ENCODE results near the gene ADNP.
A peak's percentile ranks its signal among the peaks of the same experiment; 100 is the strongest.

Gene ADNP

DNA sequence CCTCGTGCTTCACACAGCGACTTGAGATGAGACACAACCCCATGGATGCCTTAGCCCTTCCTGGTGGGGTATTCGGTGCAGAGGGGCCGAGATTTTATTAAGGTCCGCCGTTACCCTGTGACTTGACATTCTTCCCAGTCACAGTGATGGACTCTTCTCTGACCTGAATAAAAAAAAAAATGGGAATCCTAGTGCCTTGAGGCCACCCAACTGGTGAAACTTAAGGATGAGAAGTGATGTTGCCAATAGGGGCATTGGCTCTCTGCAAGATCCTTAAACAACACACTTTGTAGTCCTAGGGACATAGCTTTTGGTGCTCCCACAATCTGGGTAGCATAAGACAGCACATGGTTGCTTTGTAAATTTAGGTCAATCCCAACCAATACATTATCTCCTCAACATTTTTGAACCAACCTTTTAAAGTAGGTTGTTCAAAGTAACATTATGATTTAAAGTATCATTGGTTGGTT is 814 bp upstream of the ADNP start:
- DNase-seq, result no peak

GRCh38 chr20:50930976-50931305 is 296 bp downstream of the ADNP start:
- DNase-seq, result no peak

- DNase-seq, result no peak
These were observed 880 bp downstream of the ADNP start for GRCh38 chr20:50930139-50930975.

DNA sequence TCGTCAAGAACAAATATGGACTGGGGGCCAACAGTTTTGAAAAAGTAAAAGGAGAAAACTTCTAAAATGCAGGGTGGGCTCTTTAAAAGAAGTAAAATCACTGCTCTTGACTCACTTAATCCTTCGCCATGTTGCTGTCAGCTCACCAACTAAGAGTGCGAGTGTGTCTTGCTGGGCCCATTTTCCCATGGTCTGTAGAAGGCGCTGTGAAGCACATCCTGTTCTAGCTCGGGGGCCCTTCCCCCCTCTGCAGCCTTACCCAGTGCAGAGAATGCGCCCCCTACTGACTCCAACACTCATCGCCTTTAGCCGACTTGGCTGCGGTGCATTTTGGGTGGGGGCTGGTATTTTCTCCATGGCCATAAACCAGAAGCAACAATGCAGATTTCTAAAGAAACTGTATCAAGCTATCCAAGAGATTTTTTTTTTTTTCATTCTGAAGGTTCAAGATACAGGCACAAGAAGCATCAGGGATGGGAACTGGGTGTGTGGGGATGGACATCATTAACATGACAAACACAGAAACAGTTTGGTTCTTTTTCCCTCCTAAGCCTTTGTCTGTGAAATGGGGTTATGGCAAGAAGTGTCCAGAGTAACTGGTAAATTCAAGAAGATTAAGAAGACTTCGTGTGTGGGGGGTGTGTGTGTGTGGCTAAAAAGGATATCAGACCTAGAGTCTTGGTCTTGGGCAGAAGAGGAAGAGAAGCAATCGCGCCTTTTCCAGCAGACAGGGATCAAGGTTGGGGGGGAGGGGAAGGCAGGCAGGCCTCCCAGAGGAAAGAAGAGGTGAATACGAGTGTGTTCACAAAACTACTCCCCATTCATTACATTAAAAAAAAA is 1.7 kb downstream of the ADNP start:
- DNase-seq, result peak; percentile 84

- no peak for DNase-seq
These were observed 2.8 kb downstream of the ADNP start for GRCh38 chr20:50928469-50928868.

- no peak for DNase-seq
These were observed 4.7 kb downstream of the ADNP start for GRCh38 chr20:50926530-50926929.

GRCh38 chr20:50924261-50924920 is 6.8 kb downstream of the ADNP start:
- no peak for DNase-seq

GRCh38 chr20:50921803-50922501 is 9.3 kb downstream of the ADNP start:
- DNase-seq, result no peak

GRCh38 chr20:50920997-50921396 is 10.2 kb downstream of the ADNP start:
- DNase-seq, result no peak

DNA sequence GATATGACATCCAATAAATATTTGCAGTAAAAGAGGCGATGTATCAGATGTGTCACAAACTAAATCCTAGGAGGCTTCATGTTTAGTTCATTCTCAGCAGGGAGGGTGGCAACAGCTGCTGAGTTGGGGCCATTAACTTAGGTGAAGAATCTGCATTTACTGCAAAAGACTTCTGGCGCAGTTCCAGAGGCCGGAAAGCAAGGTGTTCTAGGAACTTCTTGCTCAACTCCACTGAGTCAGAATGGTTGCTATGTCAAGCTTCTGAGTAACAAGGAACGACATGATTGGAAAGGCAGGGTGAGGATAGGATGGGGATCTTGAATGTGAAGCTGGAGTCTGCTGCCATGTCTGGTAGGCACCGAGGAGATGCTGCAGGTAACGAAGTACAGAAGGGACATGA is 11.7 kb downstream of the ADNP start:
- no peak for DNase-seq

DNA sequence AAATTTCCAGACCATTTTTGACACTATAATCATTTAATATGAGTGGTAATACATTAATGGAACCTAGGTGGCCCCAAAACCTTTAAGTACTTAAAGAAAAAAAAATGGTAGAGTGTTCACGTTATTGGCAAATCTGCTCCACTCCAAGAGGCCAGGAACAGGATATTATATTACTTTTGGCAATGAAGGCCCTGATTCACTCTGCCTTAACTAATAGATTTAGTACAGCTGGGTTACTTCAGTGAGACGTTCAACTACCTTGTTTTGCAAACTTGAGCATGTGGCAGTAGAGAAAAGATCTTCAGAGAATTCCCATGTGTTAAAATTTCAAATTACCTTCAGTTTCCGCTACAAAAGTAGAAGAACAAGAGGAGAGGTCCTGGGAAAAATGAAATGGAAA is 12.8 kb downstream of the ADNP start:
- DNase-seq, result no peak

- DNase-seq, result no peak
These were observed 14.3 kb downstream of the ADNP start for GRCh38 chr20:50916934-50917333.

DNA sequence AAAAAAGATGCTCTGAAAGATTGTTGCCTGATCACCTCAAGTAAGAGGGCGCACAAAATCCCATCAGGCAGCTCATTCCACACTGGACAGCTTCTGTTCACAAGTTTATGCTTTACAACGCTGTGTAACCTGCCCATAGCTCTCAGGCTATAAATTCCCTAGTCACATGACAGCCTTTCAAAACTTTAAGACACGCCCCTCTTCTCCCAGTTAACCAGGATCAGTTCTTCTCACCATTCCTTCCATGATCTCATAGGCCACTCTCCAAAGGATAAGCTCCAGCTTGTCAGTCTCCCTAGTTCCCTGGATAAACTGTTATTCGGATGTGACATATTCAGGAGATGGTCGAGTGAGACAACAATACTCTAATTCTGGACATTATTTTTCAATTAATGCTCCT is 15.0 kb downstream of the ADNP start:
- DNase-seq, result no peak

GRCh38 chr20:50915424-50915823 is 15.8 kb downstream of the ADNP start:
- DNase-seq, result no peak

DNA sequence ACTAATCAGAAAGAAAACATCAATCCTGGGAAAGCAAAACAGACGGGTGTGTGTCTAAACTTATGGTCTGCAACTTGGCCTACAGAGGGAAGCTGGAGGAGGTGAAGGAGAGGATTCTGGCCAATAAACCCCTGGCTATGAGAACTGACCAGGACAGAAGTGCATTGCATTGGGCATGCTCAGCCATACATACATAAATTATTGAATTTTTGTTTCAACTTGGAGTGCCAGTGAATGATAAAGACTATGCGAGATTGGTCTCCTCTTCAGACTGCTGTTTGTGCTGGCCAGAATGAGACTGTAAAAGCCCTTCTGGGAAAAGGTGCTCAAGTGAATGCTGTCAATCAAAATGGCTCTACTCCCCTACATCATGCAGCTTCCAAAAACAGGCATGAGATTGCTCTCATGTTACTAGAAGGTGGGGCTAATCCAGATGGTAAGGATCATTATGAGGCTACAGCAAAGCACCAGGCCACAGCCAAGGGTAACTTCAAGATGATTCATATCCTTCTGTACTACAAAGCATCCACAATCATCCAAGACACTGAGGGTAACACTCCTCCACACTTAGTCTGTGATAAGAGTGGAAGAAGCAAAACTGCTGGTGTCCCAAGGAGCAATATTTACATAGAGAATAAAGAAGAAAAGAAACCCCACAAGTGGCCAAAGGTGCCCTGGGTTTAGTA is 17.4 kb downstream of the ADNP start:
- no peak for DNase-seq

DNA sequence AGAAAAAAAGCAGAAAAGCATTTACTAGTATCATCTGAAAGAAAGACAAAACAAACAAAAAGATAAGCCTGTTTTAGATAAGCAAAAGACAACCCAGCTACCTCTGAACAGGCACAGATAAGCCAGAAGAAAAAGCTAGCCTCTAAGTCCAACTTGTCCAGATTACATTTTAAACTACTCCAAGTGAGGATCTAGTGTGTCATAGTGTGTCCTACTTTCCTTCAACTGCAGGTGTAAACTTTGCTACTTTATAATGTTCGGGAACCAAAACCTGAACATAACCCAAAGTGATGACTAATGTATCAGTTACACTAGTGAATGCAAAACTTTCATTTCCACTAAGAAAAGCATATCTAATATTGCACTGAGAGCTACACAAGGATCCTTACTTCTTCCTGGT is 19.5 kb downstream of the ADNP start:
- no peak for DNase-seq

DNA sequence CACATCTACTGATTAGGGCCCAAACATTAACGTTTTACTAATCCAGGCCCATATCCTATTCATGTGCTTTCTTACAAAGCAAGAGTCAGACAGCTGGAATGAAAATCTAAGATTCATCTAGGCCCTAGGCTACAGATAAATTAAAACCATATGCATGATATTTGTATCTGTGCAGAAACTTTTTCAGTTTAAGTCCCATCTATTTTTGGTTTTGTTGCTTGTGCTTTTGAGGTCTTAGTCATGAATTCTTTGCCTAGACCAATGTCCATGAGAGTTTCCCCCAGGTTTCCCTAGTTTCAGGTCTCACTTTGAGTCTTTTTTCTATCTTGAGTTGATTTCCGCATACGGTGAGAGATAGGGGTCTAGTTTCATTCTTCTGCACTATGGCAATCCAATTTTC is 20.2 kb downstream of the ADNP start:
- no peak for DNase-seq

DNA sequence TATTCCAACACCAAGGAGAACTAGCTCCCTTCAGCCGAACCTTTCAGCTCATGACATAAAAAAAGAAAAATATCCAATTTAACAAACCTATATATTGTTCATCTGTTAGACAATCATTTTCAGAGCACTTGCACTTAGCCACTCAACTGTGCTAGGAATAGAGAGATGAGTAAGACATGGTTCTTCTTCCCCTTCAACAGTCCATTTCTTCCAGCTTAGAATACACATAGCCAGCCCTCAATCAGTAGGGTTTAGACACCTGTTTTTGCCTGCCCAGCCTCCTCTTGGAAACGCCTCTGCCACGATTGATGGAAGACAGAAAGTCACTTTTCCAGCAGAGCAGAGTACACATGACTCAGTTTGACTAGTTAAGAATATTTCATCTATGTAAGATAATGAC is 21.8 kb downstream of the ADNP start:
- DNase-seq, result no peak

DNA sequence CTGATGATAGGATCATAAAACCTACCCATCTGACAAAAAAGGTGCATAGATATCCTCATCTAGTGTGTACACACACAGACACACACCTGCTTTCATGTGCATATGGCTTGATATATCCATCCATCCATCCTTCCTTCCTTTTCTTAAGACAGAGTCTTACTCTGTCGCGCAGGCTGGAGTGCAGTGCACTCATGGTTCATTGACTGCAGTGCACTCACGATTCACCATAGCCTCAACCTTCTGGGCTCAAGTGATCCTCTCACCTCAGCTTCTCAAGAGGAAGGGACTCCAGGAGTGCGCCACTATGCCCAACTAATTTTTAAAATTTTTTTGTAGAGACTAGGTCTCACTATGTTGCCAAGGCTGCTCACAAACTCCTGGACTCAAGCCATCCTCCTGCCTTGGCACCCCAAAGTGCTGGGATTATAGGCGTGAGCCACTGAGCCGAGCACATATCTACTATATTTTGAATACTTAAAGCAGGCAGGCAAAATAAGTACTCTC is 27.1 kb downstream of the ADNP start:
- DNase-seq, result no peak

DNA sequence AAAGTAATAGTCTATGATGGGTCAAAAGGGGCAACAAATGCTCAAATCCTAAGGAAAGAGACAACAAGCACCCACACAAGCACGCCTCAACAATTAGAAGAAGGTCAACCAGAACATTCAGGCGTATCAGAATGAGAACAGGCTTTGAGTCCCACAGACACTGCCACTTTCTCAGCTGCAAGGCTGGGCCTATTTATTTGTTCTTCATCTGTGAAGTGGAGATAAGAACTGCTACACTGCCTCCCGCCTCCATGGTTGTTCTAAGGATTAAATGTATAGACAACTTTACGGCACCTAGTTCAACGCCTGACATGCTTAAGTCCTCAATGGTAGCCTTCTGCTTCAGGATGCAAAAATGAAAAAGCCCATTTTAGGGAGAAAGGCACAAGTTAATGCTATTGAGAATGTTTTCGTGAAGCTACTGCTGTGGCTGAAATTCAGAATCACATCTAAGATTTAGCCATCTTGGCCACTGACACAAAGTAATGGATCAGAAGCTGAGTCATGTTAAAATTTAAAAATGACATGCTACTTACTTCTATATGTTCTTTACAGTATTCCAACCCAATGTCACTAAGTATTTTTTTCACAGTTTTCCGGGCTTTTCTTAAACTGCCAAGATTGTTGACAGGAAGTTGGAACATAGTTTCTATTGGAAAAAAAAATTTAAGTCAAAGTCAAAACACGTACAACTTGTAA is 27.7 kb downstream of the ADNP start:
- DNase-seq, result no peak

DNA sequence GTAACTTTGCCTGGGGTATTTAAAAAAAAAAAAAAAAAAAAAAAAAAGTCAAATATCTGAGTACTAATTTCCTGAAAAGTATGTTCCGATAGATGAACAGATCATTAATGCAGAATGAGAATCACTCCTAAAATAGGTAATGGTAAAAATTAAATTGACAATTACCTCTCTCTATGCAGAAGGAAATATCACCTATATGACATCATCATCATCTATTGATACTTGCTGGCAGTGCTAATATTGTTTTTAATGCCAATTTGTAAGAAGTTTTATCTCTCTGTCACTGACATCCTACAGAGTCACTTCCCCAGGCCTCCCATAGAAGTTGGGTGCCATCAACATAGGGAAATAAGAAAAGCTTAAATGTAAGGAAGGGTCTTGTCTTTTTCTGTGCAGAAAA is 29.9 kb downstream of the ADNP start:
- DNase-seq, result no peak

DNA sequence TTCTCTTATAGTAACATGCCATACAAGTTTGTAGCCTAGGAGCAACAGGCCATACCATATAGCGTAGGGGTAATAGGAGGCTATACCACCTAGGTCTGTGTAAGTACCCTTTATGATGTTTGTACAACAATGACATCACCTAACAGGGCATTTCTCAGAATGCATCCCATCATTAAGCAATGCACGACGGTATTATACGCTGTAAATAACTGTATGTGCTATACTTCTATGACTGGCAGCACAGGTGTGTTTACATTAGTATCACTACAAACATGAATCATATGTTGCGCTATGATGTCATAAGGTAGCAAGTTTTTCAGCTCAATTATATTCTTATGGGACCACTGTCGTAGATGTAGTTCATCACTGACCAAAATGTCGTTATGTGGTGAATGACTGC is 31.0 kb downstream of the ADNP start:
- DNase-seq, result no peak
